Osteoblast (primary cell): ENCODE measurements around the gene PROX1. TPM values are rescaled to one million over a fixed set of nuclear protein-coding genes. Genes with fewer than 3 reads are reported as not detected.

Source experiments
- DNase-seq: peaks from one replicate; pipeline ENCODE4 v3.0.0; 2011; ENCODE audit warnings: low spot score, mixed read lengths; ENCODE audit not compliant: insufficient read length; ENCODE audit errors: missing footprints
- H2AFZ ChIP-seq: 2 replicates; pipeline ENCODE4 v1.6.0; 2011; ENCODE audit warnings: mild to moderate bottlenecking, low read length
- H3K27ac ChIP-seq: 2 replicates; pipeline ENCODE4 v1.5.1; 2011; ENCODE audit warnings: mild to moderate bottlenecking, low read depth, low read length, moderate library complexity
- H3K27me3 ChIP-seq: 2 replicates; pipeline ENCODE4 v1.6.0; 2012; ENCODE audit warnings: mild to moderate bottlenecking, control low read depth, inconsistent platforms, low read length, moderate library complexity; ENCODE audit not compliant: insufficient read depth
- H3K36me3 ChIP-seq: 2 replicates; pipeline ENCODE4 v1.5.1; 2011; ENCODE audit warnings: mild to moderate bottlenecking, low read length, control low read depth, moderate library complexity; ENCODE audit not compliant: insufficient read depth
- H3K4me1 ChIP-seq: 2 replicates; pipeline ENCODE4 v1.5.1; 2011; ENCODE audit warnings: mild to moderate bottlenecking, low read length, control low read depth, moderate library complexity; ENCODE audit not compliant: insufficient read depth
- H3K4me2 ChIP-seq: 2 replicates; pipeline ENCODE4 v1.6.0; 2011; ENCODE audit warnings: mild to moderate bottlenecking, low read length; ENCODE audit not compliant: insufficient read depth
- H3K4me3 ChIP-seq: fragments of 200-600 bp; sonication (generic); 3 replicates; pipeline ENCODE4 v1.5.1; 2012; ENCODE audit warnings: mild to moderate bottlenecking, low read length, inconsistent platforms; ENCODE audit not compliant: insufficient read depth
- H3K79me2 ChIP-seq: 2 replicates; pipeline ENCODE4 v1.6.0; 2012; ENCODE audit warnings: mild to moderate bottlenecking, low read length, control low read depth, inconsistent platforms; ENCODE audit not compliant: insufficient read depth
- H3K9me3 ChIP-seq: 2 replicates; pipeline ENCODE4 v1.5.1; 2011; ENCODE audit warnings: low read depth, low read length, control low read depth
- H4K20me1 ChIP-seq: 2 replicates; pipeline ENCODE4 v1.6.0; 2012; ENCODE audit warnings: mild to moderate bottlenecking, low read length, control low read depth; ENCODE audit not compliant: insufficient read depth
- CTCF ChIP-seq: IDR thresholded peaks from 2 replicates; pipeline ENCODE4 v1.5.1; 2011; ENCODE audit warnings: mild to moderate bottlenecking, low read depth, low read length, moderate library complexity; ENCODE audit errors: extremely low read depth
- total RNA-seq: library from RNA; depleted of rRNA; stranded (reverse); fragments of >200 nt; gene quantifications from 2 replicates; pipeline ENCODE4 v1.2.3, GENCODE V29; 2012

The PROX1 gene
- total RNA-seq, 1 donor: under 0.01 TPM

DNA sequence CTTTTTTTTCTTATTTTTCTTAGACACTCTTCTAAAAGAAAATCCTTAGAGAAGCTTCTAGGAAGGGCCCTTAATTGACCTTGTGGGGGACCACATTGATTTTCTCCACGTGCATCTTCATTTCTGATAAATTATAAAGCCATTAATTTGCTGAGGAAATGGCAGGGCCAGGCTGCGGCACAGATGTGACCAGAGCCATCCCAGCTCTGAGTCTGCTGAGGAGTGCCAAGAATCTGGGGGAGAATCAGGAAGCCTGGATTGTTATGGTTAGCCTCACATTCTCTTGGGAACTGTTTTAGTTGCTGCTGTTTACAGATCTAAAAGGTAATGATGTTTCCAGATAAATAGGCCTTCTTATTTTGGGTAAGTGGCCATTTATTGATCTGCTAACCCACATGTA is 16.2 kb downstream of the PROX1 start:
- no peaks in the 10 kb centered on the region for H4K20me1 ChIP-seq
- TF ChIP-seq CTCF: no peak
- no peaks in the 10 kb centered on the region for H3K9me3 ChIP-seq
- no peaks in the 10 kb centered on the region for H3K4me1 ChIP-seq
- no peaks in the 10 kb centered on the region for H3K36me3 ChIP-seq
- DNase-seq: no peak
- no peaks in the 10 kb centered on the region for H3K79me2 ChIP-seq
- H3K4me3 ChIP-seq: no peak overlapping the region
- no peak overlapping the region for H2AFZ ChIP-seq
- H3K27me3 ChIP-seq: no peaks in the 10 kb centered on the region
- no peak overlapping the region for H3K4me2 ChIP-seq
- no peak overlapping the region for H3K27ac ChIP-seq

- Histone ChIP-seq H3K4me3 (no peak overlapping the region), H3K27ac (no peak overlapping the region), H3K9me3 (no peaks in the 10 kb centered on the region), H3K36me3 (no peaks in the 10 kb centered on the region), H4K20me1 (no peaks in the 10 kb centered on the region), H3K4me2 (no peak overlapping the region), H3K4me1 (no peaks in the 10 kb centered on the region), H3K27me3 (no peaks in the 10 kb centered on the region), H3K79me2 (no peaks in the 10 kb centered on the region), H2AFZ (no peak overlapping the region)
- TF ChIP-seq CTCF: no peak
- DNase-seq: no peak
Measured at GRCh38 chr1:214004795-214005194, 17.0 kb downstream of the PROX1 start.

DNA sequence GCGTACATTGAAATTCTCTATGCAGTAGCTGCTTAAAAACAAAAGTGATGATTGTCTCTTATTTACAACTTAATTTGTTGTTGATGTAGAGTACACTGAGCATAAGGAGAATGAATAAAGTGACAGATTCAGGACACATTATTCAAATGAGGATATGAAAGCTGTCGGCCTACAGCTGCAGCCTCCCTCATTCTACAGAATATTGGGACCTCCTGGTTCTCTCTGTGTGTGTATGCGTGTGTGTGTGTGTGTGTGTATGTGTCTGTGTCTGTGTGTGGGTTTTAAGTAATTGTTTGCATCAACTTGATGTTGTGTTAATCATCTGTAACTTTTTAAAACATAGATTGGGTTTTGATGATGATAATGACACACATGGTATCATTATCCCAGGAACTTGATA is 17.9 kb downstream of the PROX1 start:
- Histone ChIP-seq H4K20me1 (no peaks in the 10 kb centered on the region), H3K27me3 (no peaks in the 10 kb centered on the region), H2AFZ (no peak overlapping the region), H3K9me3 (no peaks in the 10 kb centered on the region), H3K79me2 (no peaks in the 10 kb centered on the region), H3K4me3 (no peak overlapping the region), H3K27ac (no peak overlapping the region), H3K36me3 (no peaks in the 10 kb centered on the region), H3K4me1 (no peaks in the 10 kb centered on the region), H3K4me2 (no peak overlapping the region)
- no peak for TF ChIP-seq CTCF
- DNase-seq: no peak

DNA sequence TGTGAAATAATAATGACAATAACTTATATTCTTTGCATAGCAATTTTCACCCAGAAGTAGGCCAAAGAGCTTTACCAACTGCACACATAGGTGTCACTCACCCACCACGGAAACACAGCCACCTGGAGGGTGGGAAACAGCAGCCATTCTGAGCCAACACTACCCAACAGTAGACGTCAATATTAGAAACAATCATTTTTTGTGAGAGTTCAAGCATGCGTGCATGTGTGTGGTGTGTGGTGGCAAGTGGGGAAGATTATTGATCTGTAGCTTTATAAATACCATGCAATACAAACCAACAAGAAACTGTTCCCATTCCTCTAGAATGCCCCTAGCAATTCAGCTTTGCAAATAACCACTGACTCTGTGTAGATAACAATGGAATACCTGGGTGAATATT is 19.1 kb downstream of the PROX1 start:
- Histone ChIP-seq H4K20me1 (no peaks in the 10 kb centered on the region), H3K27ac (no peak overlapping the region), H3K9me3 (no peaks in the 10 kb centered on the region), H2AFZ (no peak overlapping the region), H3K79me2 (no peaks in the 10 kb centered on the region), H3K4me3 (no peak overlapping the region), H3K4me1 (no peaks in the 10 kb centered on the region), H3K36me3 (no peaks in the 10 kb centered on the region), H3K27me3 (no peaks in the 10 kb centered on the region), H3K4me2 (no peak overlapping the region)
- no peak for TF ChIP-seq CTCF
- DNase-seq: no peak
